K562 (cell line): Measurements from ENCODE around the gene STK32C. TPM values are rescaled to one million over a fixed set of nuclear protein-coding genes. Genes with fewer than 3 reads are reported as not detected.

ENCODE experiments used
- ATAC-seq: fragments of 200-7000 bp; cut with Tn5 transposase; 3 replicates; pipeline ENCODE4 v1.9.1; 2020; ENCODE audit warnings: moderate library complexity
- BruUV-seq: library from RNA; stranded (reverse); fragments of 400-500 nt; replicated peaks from 2 replicates; lab custom pipeline; 2021; lab: Mats Ljungman, UMichigan
- CTCF ChIA-PET: fragments of 300-600 bp; formaldehyde crosslinking; extraction: SDS; loops from one replicate; lab custom pipeline; 2021; ENCODE audit warnings: low intra/inter-chr PET ratio; lab: Yijun Ruan, JAX
- POLR2A ChIA-PET: fragments of 300-600, 350-650 bp; sonication (Branson Sonifier 250); formaldehyde crosslinking; extraction: SDS; loops from one replicate; lab custom pipeline; 2021; ENCODE audit warnings: antibody characterized with exemption, inconsistent platforms; lab: Yijun Ruan, JAX
- DNase-seq, 4 experiments: peaks; one replicate each; pipeline versions ENCODE4 v3.0.0 to v3.0.0-alpha.2; 2011 to 2018; ENCODE audit warnings: low spot score in 3 of 4, mixed read lengths in 3 of 4; ENCODE audit errors: extremely low read depth in 1 of 4
- FAIRE-seq: peaks from 2 replicates; lab custom pipeline; 2011; peaks lifted over from hg19 to GRCh38; lab: Jason Lieb, UNC
- H2AFZ ChIP-seq: 2 replicates; pipeline ENCODE4 v1.6.0; 2011; ENCODE audit warnings: low read depth, low read length, control low read depth, inconsistent platforms
- H3K27ac ChIP-seq: fragments of 200-600 bp; 3 replicates; pipeline ENCODE4 v1.8.0; 2011; ENCODE audit warnings: low read depth, mild to moderate bottlenecking, control low read depth, inconsistent platforms, low read length, moderate library complexity, mixed read lengths; ENCODE audit errors: extremely low read depth
- H3K27me3 ChIP-seq, 2 experiments: fragments of 300-600 bp in 1 of 2; 2 replicates in 1 of 2; 3 replicates in 1 of 2; pipeline versions ENCODE4 v1.6.0 to v1.8.0; 2011; ENCODE audit warnings: inconsistent platforms in 2 of 2, low read length in 2 of 2, mild to moderate bottlenecking in 1 of 2, mixed read lengths in 1 of 2, moderate library complexity in 1 of 2; ENCODE audit not compliant: control insufficient read depth in 2 of 2, insufficient read depth in 2 of 2
- H3K36me3 ChIP-seq: fragments of 300-600 bp; 3 replicates; pipeline ENCODE4 v1.8.0; 2011; ENCODE audit warnings: mild to moderate bottlenecking, low read length, inconsistent platforms; ENCODE audit not compliant: control insufficient read depth, insufficient read depth
- H3K4me1 ChIP-seq, 2 experiments: fragments of 200-600 bp in 1 of 2; replicated peaks in 1 of 2; 2 replicates in 1 of 2; 3 replicates in 1 of 2; pipeline versions ENCODE4 v1.5.1 to v1.8.0; 2011; ENCODE audit warnings: inconsistent platforms in 2 of 2, low read length in 2 of 2, mild to moderate bottlenecking in 1 of 2, mixed read lengths in 1 of 2, moderate library complexity in 1 of 2; ENCODE audit not compliant: control insufficient read depth in 2 of 2, insufficient read depth in 2 of 2
- H3K4me2 ChIP-seq: 2 replicates; pipeline ENCODE4 v1.6.1; 2011; ENCODE audit warnings: low read length, control low read depth, inconsistent platforms, mixed read lengths; ENCODE audit not compliant: insufficient read depth
- H3K4me3 ChIP-seq: fragments of 200-600 bp; sonication (generic), shearing (Covaris generic); 2 replicates; pipeline ENCODE4 v1.5.1; 2016; ENCODE audit warnings: control low read depth, inconsistent platforms
- H3K79me2 ChIP-seq: fragments of 200-600 bp; 3 replicates; pipeline ENCODE4 v1.8.0; 2011; ENCODE audit warnings: low read length, inconsistent platforms; ENCODE audit not compliant: control insufficient read depth, insufficient read depth
- H3K9ac ChIP-seq, 2 experiments: 2 replicates each; pipeline versions ENCODE4 v1.6.0 to v1.6.1; 2011; ENCODE audit warnings: low read depth in 2 of 2, low read length in 2 of 2, control low read depth in 1 of 2, inconsistent platforms in 1 of 2, mild to moderate bottlenecking in 1 of 2, mixed read lengths in 1 of 2; ENCODE audit not compliant: insufficient read depth in 1 of 2
- H3K9me1 ChIP-seq: one replicate; pipeline ENCODE4 v1.6.0; 2011; ENCODE audit warnings: inconsistent platforms, mild to moderate bottlenecking, low read length, moderate library complexity; ENCODE audit not compliant: control insufficient read depth, insufficient read depth
- H3K9me3 ChIP-seq: replicated peaks from 2 replicates; pipeline ENCODE4 v1.5.1; 2011; ENCODE audit warnings: low read depth, low read length, inconsistent platforms; ENCODE audit not compliant: control insufficient read depth, insufficient read depth
- H4K20me1 ChIP-seq: replicated peaks from 2 replicates; pipeline ENCODE4 v1.6.1; 2011; ENCODE audit warnings: low read length, inconsistent platforms, mixed read lengths; ENCODE audit not compliant: control insufficient read depth, insufficient read depth
- MCM3 ChIP-seq: fragments of 450-650 bp; IDR thresholded peaks from 2 replicates; pipeline ENCODE4 v1.6.1; 2016
- TAL1 ChIP-seq: fragments of 450-650 bp; IDR thresholded peaks from 2 replicates; pipeline ENCODE4 v1.6.1; 2016; ENCODE audit warnings: mild to moderate bottlenecking
- TEAD1 ChIP-seq, 2 experiments: fragments of 450-650 bp in 1 of 2; sonication (generic) in 1 of 2; formaldehyde crosslinking; IDR thresholded peaks; 2 replicates each; pipeline versions ENCODE4 v1.4.0 to v1.8.0; 2020 to 2022; ENCODE audit warnings: mild to moderate bottlenecking in 2 of 2, missing genetic modification reagents in 1 of 2
- ZNF316 ChIP-seq: fragments of 450-650 bp; IDR thresholded peaks from 2 replicates; pipeline ENCODE4 v1.6.1; 2016
- ZNF586 ChIP-seq: fragments of 450-650 bp; formaldehyde crosslinking; conservative IDR thresholded peaks from 2 replicates; pipeline ENCODE4 v1.4.0; 2020; ENCODE audit warnings: mild to moderate bottlenecking, moderate library complexity
- ZNF707 ChIP-seq: fragments of 250-450 bp; sonication (Bioruptor Pico); conservative IDR thresholded peaks from 2 replicates; pipeline ENCODE4 v1.8.0; 2022; ENCODE audit warnings: inconsistent platforms, mild to moderate bottlenecking, moderate library complexity
- WGBS: fragments of 100-300 bp; shearing (Covaris generic); methylation state at CpG from one replicate; pipeline ENCODE4 v1.1.6; 2016; ENCODE audit warnings: low coverage, mixed read lengths; ENCODE audit not compliant: insufficient coverage; ENCODE audit errors: missing lambda C conversion rate; 5-methylcytosine and 5-hydroxymethylcytosine counted together
- in situ Hi-C: fragments of 300-500 bp; cut with MboI; formaldehyde crosslinking; loops from 4 replicates; pipeline ENCODE4 v1.15.0; 2018; ENCODE audit warnings: inconsistent platforms, mixed read lengths
- intact Hi-C: fragments of 100-400 bp; cut with micrococcal nuclease; formaldehyde crosslinking; loops from 2 replicates; pipeline ENCODE4 v1.14.2; 2022
- polyA plus RNA-seq, 8 experiments: library from polyadenylated mRNA; depleted of rRNA in 4 of 8; stranded (reverse) in 5 of 8; unstranded in 3 of 8; fragments of >200 nt; fragmentation: Nextera tagmentation in 2 of 8; fragmentation: Illumina TruSeq in 1 of 8; extraction: Ambion mirVana in 2 of 8; extraction: Trizol in 1 of 8; gene quantifications; 2 replicates each; pipeline versions ENCODE4 v1.2.1 to v1.2.3, GENCODE V29; 2011 to 2014; ENCODE audit warnings: inconsistent platforms in 1 of 8, missing spikeins in 1 of 8
- total RNA-seq, 7 experiments: library from RNA; depleted of rRNA in 6 of 7; stranded (reverse); fragments of >200 nt in 6 of 7; fragmentation: Illumina TruSeq in 2 of 7; extraction: Trizol in 2 of 7; gene quantifications; 2 replicates each; pipeline versions ENCODE4 v1.2.1 to v1.2.3, GENCODE V29; 2011 to 2021; ENCODE audit warnings: low replicate concordance in 1 of 7

The STK32C gene
- total and polyA plus RNA-seq, 9 of the 15 experiments (the other 6 are each of a cell fraction or from before 2014, with no cell fraction given), result 1.5 to 20.9 (median 6.5) TPM

- TF ChIP-seq TEAD1 (CRISPR knock-in tag; IDR thresholded peaks at IDR 0.05), result no peak
- no peak for TF ChIP-seq ZNF586
Observed at GRCh38 chr10:132258423-132258822, 49.3 kb downstream of the STK32C start (continued).

DNA sequence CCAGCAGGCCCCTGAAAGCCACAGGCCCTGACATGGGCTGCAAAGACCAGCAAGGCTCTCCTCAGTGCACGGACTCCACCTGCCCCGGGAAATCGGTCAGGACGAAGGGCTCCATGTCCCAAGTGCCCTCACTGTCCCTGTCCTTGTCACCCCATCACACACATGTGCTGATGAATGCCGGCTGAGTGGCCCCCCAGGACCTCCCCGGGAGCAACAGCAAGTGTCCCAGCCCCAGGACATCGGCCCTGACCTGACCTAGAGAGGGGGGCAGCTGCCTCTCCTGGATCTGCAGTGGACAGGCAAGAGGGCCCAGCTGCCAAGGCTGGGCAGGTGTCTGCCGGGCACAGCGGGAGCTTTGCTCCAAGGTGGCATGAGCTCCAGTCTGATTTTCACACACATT lies 49.8 kb downstream of the STK32C start:
- no peak overlapping the region for H3K27ac ChIP-seq
- intact Hi-C loops (no loop called here), in situ Hi-C loops (no loop called here)
- peaks cover 0 to 8% of the 10 kb centered on the region in 2 experiments; a peak in 2 of 5 replicates for H3K4me1 ChIP-seq
- CTCF ChIA-PET, result no interaction called here
- no peak overlapping the region for H2AFZ ChIP-seq
- BruUV-seq, result no TSS peak
- no peaks in the 10 kb centered on the region for H3K36me3 ChIP-seq
- POLR2A ChIA-PET, result interaction anchor here (0.8 kb wide), 1 partner anchor 9 kb away, joined by 3 read pairs; no protein-coding TSS in a partner anchor
- FAIRE-seq, result no peak
- TF ChIP-seq MCM3, result no peak
- no peak for TF ChIP-seq ZNF707 (CRISPR knock-in tag)
- TF ChIP-seq ZNF316, result no peak
- no peak for TF ChIP-seq TAL1
- H3K9ac ChIP-seq, result no peak overlapping the region
- no peaks in the 10 kb centered on the region for H3K79me2 ChIP-seq
- DNase-seq, result no peak
- H3K4me2 ChIP-seq, result no peak overlapping the region
- WGBS, result no CpG with 5 or more reads among the region's 9 CpGs
- H3K9me3 ChIP-seq, result no peaks in the 10 kb centered on the region
- no peak overlapping the region for H3K4me3 ChIP-seq
- no peaks in the 10 kb centered on the region for H3K9me1 ChIP-seq
- ATAC-seq, result no peak
- H4K20me1 ChIP-seq, result no peaks in the 10 kb centered on the region
- peaks cover 0 to 35% of the 10 kb centered on the region in 2 experiments; a peak in 2 of 5 replicates for H3K27me3 ChIP-seq
